ENCODE measurements around the gene TTC9.

TTC9 gene

GRCh38 chr14:70721542-70721941 is 79.8 kb downstream of the TTC9 start:
- no peak overlapping the region for H3K9ac ChIP-seq (ENCODE audit: low read length in 5 of 5)
- no peak overlapping the region for H3K4me3 ChIP-seq (ENCODE audit: low read depth in 1 of 5, low read length in 5 of 5)
- no peaks in the 10 kb centered on the region for H3K27me3 ChIP-seq (ENCODE audit: control insufficient read depth in 5 of 5, insufficient read depth in 4 of 5, low read length in 5 of 5)
- H3K36me3 ChIP-seq (ENCODE audit: control insufficient read depth in 5 of 5, insufficient read depth in 5 of 5, low read length in 5 of 5) = no peaks in the 10 kb centered on the region
- no peaks in the 10 kb centered on the region for H3K9me3 ChIP-seq (ENCODE audit: control insufficient read depth in 5 of 5, low read length in 5 of 5)
- no peak overlapping the region for H3K27ac ChIP-seq (ENCODE audit: low read depth, low read length)
- peaks cover 0 to 11% (median 8%) of the 10 kb centered on the region in 5 donors for H3K4me1 ChIP-seq (ENCODE audit: control insufficient read depth in 5 of 5, insufficient read depth in 5 of 5, low read length in 5 of 5)

- Histone ChIP-seq H3K27me3 (ENCODE audit: control insufficient read depth in 5 of 5, insufficient read depth in 4 of 5, low read length in 5 of 5) (no peaks in the 10 kb centered on the region), H3K27ac (ENCODE audit: low read depth, low read length) (no peak overlapping the region), H3K9ac (ENCODE audit: low read length in 5 of 5) (no peak overlapping the region), H3K36me3 (ENCODE audit: control insufficient read depth in 5 of 5, insufficient read depth in 5 of 5, low read length in 5 of 5) (no peaks in the 10 kb centered on the region), H3K9me3 (ENCODE audit: control insufficient read depth in 5 of 5, low read length in 5 of 5) (no peaks in the 10 kb centered on the region), H3K4me3 (ENCODE audit: low read depth in 1 of 5, low read length in 5 of 5) (no peak overlapping the region), H3K4me1 (ENCODE audit: control insufficient read depth in 5 of 5, insufficient read depth in 5 of 5, low read length in 5 of 5) (peaks cover 0 to 15% (median 10%) of the 10 kb centered on the region in 5 donors)
These were observed 80.7 kb downstream of the TTC9 start for GRCh38 chr14:70722418-70722817.

- Histone ChIP-seq H3K4me1 (ENCODE audit: control insufficient read depth in 5 of 5, insufficient read depth in 5 of 5, low read length in 5 of 5) (peaks cover 0 to 18% (median 10%) of the 10 kb centered on the region in 5 donors), H3K27ac (ENCODE audit: low read depth, low read length) (no peak overlapping the region), H3K9ac (ENCODE audit: low read length in 5 of 5) (no peak overlapping the region), H3K4me3 (ENCODE audit: low read depth in 1 of 5, low read length in 5 of 5) (no peak overlapping the region), H3K9me3 (ENCODE audit: control insufficient read depth in 5 of 5, low read length in 5 of 5) (no peaks in the 10 kb centered on the region), H3K27me3 (ENCODE audit: control insufficient read depth in 5 of 5, insufficient read depth in 4 of 5, low read length in 5 of 5) (no peaks in the 10 kb centered on the region), H3K36me3 (ENCODE audit: control insufficient read depth in 5 of 5, insufficient read depth in 5 of 5, low read length in 5 of 5) (no peaks in the 10 kb centered on the region)
These were observed 81.6 kb downstream of the TTC9 start for GRCh38 chr14:70723276-70723675.

- no peaks in the 10 kb centered on the region for H3K9me3 ChIP-seq (ENCODE audit: control insufficient read depth in 5 of 5, low read length in 5 of 5)
- H3K27me3 ChIP-seq (ENCODE audit: control insufficient read depth in 5 of 5, insufficient read depth in 4 of 5, low read length in 5 of 5) = no peaks in the 10 kb centered on the region
- no peaks in the 10 kb centered on the region for H3K36me3 ChIP-seq (ENCODE audit: control insufficient read depth in 5 of 5, insufficient read depth in 5 of 5, low read length in 5 of 5)
- H3K4me3 ChIP-seq (ENCODE audit: low read depth in 1 of 5, low read length in 5 of 5) = no peak overlapping the region
- no peak overlapping the region for H3K9ac ChIP-seq (ENCODE audit: low read length in 5 of 5)
- peaks cover 0 to 18% (median 10%) of the 10 kb centered on the region in 5 donors for H3K4me1 ChIP-seq (ENCODE audit: control insufficient read depth in 5 of 5, insufficient read depth in 5 of 5, low read length in 5 of 5)
- H3K27ac ChIP-seq (ENCODE audit: low read depth, low read length) = no peak overlapping the region
These were observed 82.4 kb downstream of the TTC9 start for GRCh38 chr14:70724110-70724509.

- H3K27me3 ChIP-seq (ENCODE audit: control insufficient read depth in 5 of 5, insufficient read depth in 4 of 5, low read length in 5 of 5) = no peaks in the 10 kb centered on the region
These were observed 83.2 kb downstream of the TTC9 start for GRCh38 chr14:70724944-70725343.

More at GRCh38 chr14:70724944-70725343, 83.2 kb downstream of the TTC9 start:
- Histone ChIP-seq H3K4me1 (ENCODE audit: control insufficient read depth in 5 of 5, insufficient read depth in 5 of 5, low read length in 5 of 5) (peaks cover 0 to 18% (median 10%) of the 10 kb centered on the region in 5 donors), H3K9me3 (ENCODE audit: control insufficient read depth in 5 of 5, low read length in 5 of 5) (no peaks in the 10 kb centered on the region), H3K4me3 (ENCODE audit: low read depth in 1 of 5, low read length in 5 of 5) (no peak overlapping the region), H3K9ac (ENCODE audit: low read length in 5 of 5) (no peak overlapping the region), H3K27ac (ENCODE audit: low read depth, low read length) (no peak overlapping the region), H3K36me3 (ENCODE audit: control insufficient read depth in 5 of 5, insufficient read depth in 5 of 5, low read length in 5 of 5) (no peaks in the 10 kb centered on the region)
